ENCODE data around the gene ST13. TPM values are rescaled to one million over a fixed set of nuclear protein-coding genes. Genes with fewer than 3 reads are reported as not detected.

Gene ST13
- total and polyA plus RNA-seq, 9 of the 15 experiments (the other 6 are each of a cell fraction or from before 2014, with no cell fraction given) = 53.6 to 311 (median 195) TPM

GRCh38 chr22:40898850-40899357 lies 42.5 kb upstream of the ST13 start (continued):
- peak; percentile 58; the same call in 1 of the 2 replicates for TF ChIP-seq REST (IDR thresholded peaks at IDR 0.05; ENCODE audit: borderline replicate concordance)
- TF ChIP-seq REST (CRISPR knock-in tag; IDR thresholded peaks at IDR 0.05; ENCODE audit: low read depth) = no peak
- TF ChIP-seq ZNF395 (CRISPR knock-in tag; IDR thresholded peaks at IDR 0.05) = no peak
- no peak for TF ChIP-seq MIER1 (IDR thresholded peaks at IDR 0.05; ENCODE audit: low read depth)
- peak; percentile 50; the same call in 1 of the 2 replicates for TF ChIP-seq FOSL1 (tag; conservative IDR thresholded peaks at IDR 0.05)
- TF ChIP-seq MAFF (IDR thresholded peaks at IDR 0.05; ENCODE audit: low read length) = peak; percentile 99
- peak; percentile 44; the same call in 1 of the 2 replicates for TF ChIP-seq BACH1 (tag; IDR thresholded peaks at IDR 0.05)
- 0 out of 2 replicates have a peak, but pooled peaks have one; percentile 27 for TF ChIP-seq ZNF384 (IDR thresholded peaks at IDR 0.05; ENCODE audit: low read depth, low read length)
- TF ChIP-seq ZNF165 (CRISPR knock-in tag; IDR thresholded peaks at IDR 0.05; ENCODE audit: borderline replicate concordance) = no peak
- TF ChIP-seq DEAF1 (CRISPR knock-in tag; IDR thresholded peaks at IDR 0.05) = peak; percentile 35; the same call in 1 of the 2 replicates
- TF ChIP-seq ZNF316 (IDR thresholded peaks at IDR 0.05) = peak; percentile 99
- TF ChIP-seq ETV5 (CRISPR knock-in tag; IDR thresholded peaks at IDR 0.05; ENCODE audit: low read depth) = no peak
- no peak for TF ChIP-seq ZNF253 (CRISPR knock-in tag; conservative IDR thresholded peaks at IDR 0.05)
- no peak for TF ChIP-seq NFXL1 (CRISPR knock-in tag; IDR thresholded peaks at IDR 0.05)
- TF ChIP-seq MAFK (IDR thresholded peaks at IDR 0.05; ENCODE audit: low read length) = peak; percentile 98
- peak; percentile 86 for TF ChIP-seq NFE2 (IDR thresholded peaks at IDR 0.05; ENCODE audit: low read depth)
- no peak for TF ChIP-seq MBD1 (CRISPR knock-in tag; IDR thresholded peaks at IDR 0.05)

All from K562 (cell line).